HUES6 (cell line): ENCODE results near the gene BLVRB.
"Not testable (repeated sequence)": the region's sequence is repeated elsewhere in the genome, so short reads cannot be mapped to it uniquely, and the experiment has no call there.

Source experiments
- H3K27ac ChIP-seq: 2 replicates; pipeline ENCODE4 v1.7.0; 2013; ENCODE audit warnings: low read depth, mild to moderate bottlenecking, low read length, inconsistent platforms
- H3K27me3 ChIP-seq: 2 replicates; pipeline ENCODE4 v1.6.1; 2013; ENCODE audit warnings: low read length; ENCODE audit not compliant: control insufficient read depth, insufficient read depth
- H3K36me3 ChIP-seq: 2 replicates; pipeline ENCODE4 v1.6.1; 2013; ENCODE audit warnings: low read length; ENCODE audit not compliant: control insufficient read depth, insufficient read depth
- H3K4me1 ChIP-seq: 2 replicates; pipeline ENCODE4 v1.6.1; 2013; ENCODE audit warnings: low read length; ENCODE audit not compliant: control insufficient read depth, insufficient read depth
- H3K4me3 ChIP-seq: 2 replicates; pipeline ENCODE4 v1.5.1; 2013; ENCODE audit warnings: low read depth, low read length
- H3K9ac ChIP-seq: one replicate; pipeline ENCODE4 v1.6.1; 2013; ENCODE audit warnings: mild to moderate bottlenecking, low read length
- H3K9me3 ChIP-seq: 2 replicates; pipeline ENCODE4 v1.6.1; 2013; ENCODE audit warnings: low read depth, low read length; ENCODE audit not compliant: control insufficient read depth, insufficient read depth

The BLVRB gene

GRCh38 chr19:40486017-40486416, 20.5 kb upstream of the BLVRB start:
- H3K4me3 ChIP-seq, result no peak overlapping the region
- H3K27ac ChIP-seq, result no peak overlapping the region
- H3K4me1 ChIP-seq, result 0 out of 2 replicates have a peak, but pooled peaks cover 5% of the 10 kb centered on the region
- 0 out of 2 replicates have a peak, but pooled peaks cover 5% of the 10 kb centered on the region for H3K27me3 ChIP-seq
- no peak overlapping the region for H3K9ac ChIP-seq
- H3K9me3 ChIP-seq, result no peaks in the 10 kb centered on the region
- no peaks in the 10 kb centered on the region for H3K36me3 ChIP-seq

- H3K27ac ChIP-seq, H3K9me3 ChIP-seq, H3K36me3 ChIP-seq, H3K4me1 ChIP-seq, H3K4me3 ChIP-seq, H3K9ac ChIP-seq: not testable (repeated sequence)
- peaks cover 11% of the 10 kb centered on the region; the same call in 1 of the 2 replicates for H3K27me3 ChIP-seq
These were observed 10.5 kb upstream of the BLVRB start for GRCh38 chr19:40475878-40476644.

- Histone ChIP-seq H3K4me3 (no peak overlapping the region), H3K36me3 (no peaks in the 10 kb centered on the region), H3K9ac (no peak overlapping the region), H3K27me3 (peaks cover 6% of the 10 kb centered on the region; the same call in 1 of the 2 replicates), H3K27ac (no peak overlapping the region), H3K4me1 (no peaks in the 10 kb centered on the region), H3K9me3 (no peaks in the 10 kb centered on the region)
These were observed 9.2 kb upstream of the BLVRB start for GRCh38 chr19:40474737-40475136.

GRCh38 chr19:40472516-40472915, 7.0 kb upstream of the BLVRB start:
- Histone ChIP-seq H3K4me3 (no peak overlapping the region), H3K27ac (no peak overlapping the region), H3K9me3 (no peaks in the 10 kb centered on the region), H3K36me3 (no peaks in the 10 kb centered on the region), H3K27me3 (peaks cover 16% of the 10 kb centered on the region), H3K9ac (no peak overlapping the region), H3K4me1 (no peaks in the 10 kb centered on the region)

- H3K9ac ChIP-seq, result no peak overlapping the region
- no peak overlapping the region for H3K4me3 ChIP-seq
- H3K36me3 ChIP-seq, result no peaks in the 10 kb centered on the region
These were observed 5.6 kb upstream of the BLVRB start for GRCh38 chr19:40471111-40471510.

GRCh38 chr19:40469011-40469410, 3.5 kb upstream of the BLVRB start:
- Histone ChIP-seq H3K4me1 (peaks cover 17% of the 10 kb centered on the region), H3K9me3 (no peaks in the 10 kb centered on the region), H3K27ac (no peak overlapping the region), H3K9ac (no peak overlapping the region), H3K27me3 (peaks cover 32% of the 10 kb centered on the region), H3K36me3 (no peaks in the 10 kb centered on the region), H3K4me3 (no peak overlapping the region)

More at GRCh38 chr19:40471111-40471510, 5.6 kb upstream of the BLVRB start:
- Histone ChIP-seq H3K27ac (no peak overlapping the region), H3K9me3 (no peaks in the 10 kb centered on the region), H3K27me3 (peaks cover 29% of the 10 kb centered on the region), H3K4me1 (peaks cover 7% of the 10 kb centered on the region)

GRCh38 chr19:40466985-40467734, 1.6 kb upstream of the BLVRB start, which contains the start of gene SPTBN4:
Gene SPTBN4 (plus strand): TSS chr19:40467001. CDS start chr19:40472622, 5,621 bp downstream.
- H3K9me3 ChIP-seq, result no peaks in the 10 kb centered on the region
- no peak within 1 kb of the TSS for H3K9ac ChIP-seq
- H3K27ac ChIP-seq, result no peak within 1 kb of the TSS
- H3K36me3 ChIP-seq, result no peaks in the 10 kb centered on the region
- peaks cover 32% of the 10 kb centered on the region for H3K27me3 ChIP-seq
- peak within 1 kb of the TSS; percentile 97 for H3K4me3 ChIP-seq
- peaks cover 17% of the 10 kb centered on the region for H3K4me1 ChIP-seq

GRCh38 chr19:40466219-40466984, 857 bp upstream of the BLVRB start:
- Histone ChIP-seq H3K9me3 (no peaks in the 10 kb centered on the region), H3K4me1 (peaks cover 17% of the 10 kb centered on the region), H3K27ac (no peak overlapping the region), H3K4me3 (peak overlapping the region; percentile 97), H3K27me3 (peaks cover 32% of the 10 kb centered on the region), H3K9ac (no peak overlapping the region), H3K36me3 (no peaks in the 10 kb centered on the region)

- Histone ChIP-seq H3K9ac (peak overlapping the region; percentile 63), H3K4me3 (peak overlapping the region; percentile 97), H3K36me3 (no peaks in the 10 kb centered on the region), H3K27ac (peak overlapping the region; percentile 56; the same call in 1 of the 2 replicates), H3K9me3 (no peaks in the 10 kb centered on the region), H3K27me3 (peaks cover 32% of the 10 kb centered on the region), H3K4me1 (peaks cover 17% of the 10 kb centered on the region)
These were observed 454 bp downstream of the BLVRB start for GRCh38 chr19:40465025-40465556.

- H3K4me1 ChIP-seq, result peaks cover 17% of the 10 kb centered on the region
- no peaks in the 10 kb centered on the region for H3K9me3 ChIP-seq
- H3K4me3 ChIP-seq, result peak overlapping the region; percentile 97
- H3K9ac ChIP-seq, result no peak overlapping the region
- H3K27ac ChIP-seq, result no peak overlapping the region
- H3K36me3 ChIP-seq, result no peaks in the 10 kb centered on the region
- H3K27me3 ChIP-seq, result peaks cover 32% of the 10 kb centered on the region
These were observed 1.2 kb downstream of the BLVRB start for GRCh38 chr19:40464059-40465024.
